HepG2 (cell line): ENCODE data around the gene TBC1D1. TPM values are rescaled to one million over a fixed set of nuclear protein-coding genes. Genes with fewer than 3 reads are reported as not detected.

ENCODE experiments used
- ATAC-seq: fragments of 200-7000 bp; cut with Tn5 transposase; 3 replicates; pipeline ENCODE4 v1.9.1; 2020; ENCODE audit warnings: mild to moderate bottlenecking, moderate library complexity
- BruUV-seq: library from RNA; stranded (reverse); fragments of 400-500 nt; replicated peaks from 2 replicates; lab custom pipeline; 2021; lab: Mats Ljungman, UMichigan
- CTCF ChIA-PET: fragments of 300-600 bp; formaldehyde crosslinking; extraction: SDS; loops from one replicate; lab custom pipeline; 2021; ENCODE audit warnings: low total read pairs, inconsistent platforms, low intra/inter-chr PET ratio; lab: Yijun Ruan, JAX
- POLR2A ChIA-PET: fragments of 350-600 bp; sonication (Branson Sonifier 250); formaldehyde crosslinking; loops from one replicate; lab custom pipeline; 2020; ENCODE audit warnings: antibody characterized with exemption, inconsistent platforms; lab: Yijun Ruan, JAX
- DNase-seq: peaks from one replicate; pipeline ENCODE4 v3.0.0-alpha.2; 2015; ENCODE audit warnings: low spot score
- FAIRE-seq: peaks from 3 replicates; lab custom pipeline; 2011; peaks lifted over from hg19 to GRCh38; lab: Jason Lieb, UNC
- H2AFZ ChIP-seq: one replicate; pipeline ENCODE4 v1.6.1; 2011; ENCODE audit warnings: low read length, inconsistent platforms
- H3K27ac ChIP-seq: fragments of 300-600 bp; 3 replicates; pipeline ENCODE4 v1.8.0; 2011; ENCODE audit warnings: mixed run types, mild to moderate bottlenecking, mixed read lengths, low read length, inconsistent platforms; ENCODE audit not compliant: insufficient read depth; ENCODE audit errors: extremely low read length
- H3K27me3 ChIP-seq, 2 experiments: fragments of 200-600 bp in 1 of 2; 2 replicates in 1 of 2; 3 replicates in 1 of 2; pipeline versions ENCODE4 v1.6.0 to v1.8.0; 2011; ENCODE audit warnings: low read length in 2 of 2, mild to moderate bottlenecking in 2 of 2, moderate library complexity in 2 of 2, inconsistent platforms in 1 of 2; ENCODE audit not compliant: insufficient read depth in 2 of 2, control insufficient read depth in 1 of 2
- H3K36me3 ChIP-seq, 2 experiments: fragments of 200-600 bp in 1 of 2; replicated peaks in 1 of 2; 2 replicates in 1 of 2; 3 replicates in 1 of 2; pipeline versions ENCODE4 v1.5.1 to v1.8.0; 2011; ENCODE audit warnings: low read length in 2 of 2, inconsistent platforms in 1 of 2; ENCODE audit not compliant: insufficient read depth in 2 of 2, control insufficient read depth in 1 of 2
- H3K4me1 ChIP-seq: 2 replicates; pipeline ENCODE4 v1.5.1; 2012; ENCODE audit warnings: low read length, inconsistent platforms; ENCODE audit not compliant: insufficient read depth
- H3K4me2 ChIP-seq: 2 replicates; pipeline ENCODE4 v1.6.0; 2011; ENCODE audit warnings: low read depth, low read length, inconsistent platforms
- H3K4me3 ChIP-seq, 3 experiments: fragments of 200-600 bp in 1 of 3; sonication (generic), shearing (Covaris generic) in 1 of 3; replicated peaks in 1 of 3; 2 replicates each; pipeline ENCODE4 v1.5.1; 2011 to 2016; ENCODE audit warnings: low read length in 3 of 3, inconsistent platforms in 2 of 3, low read depth in 2 of 3, mild to moderate bottlenecking in 2 of 3, control low read depth in 1 of 3, mixed read lengths in 1 of 3; ENCODE audit not compliant: insufficient read depth in 1 of 3
- H3K79me2 ChIP-seq: one replicate; pipeline ENCODE4 v1.6.1; 2011; ENCODE audit warnings: low read length, inconsistent platforms; ENCODE audit not compliant: insufficient read depth
- H3K9ac ChIP-seq: 2 replicates; pipeline ENCODE4 v1.6.0; 2011; ENCODE audit warnings: mild to moderate bottlenecking, low read depth, low read length, inconsistent platforms; ENCODE audit not compliant: insufficient read depth
- H3K9me3 ChIP-seq: 2 replicates; pipeline ENCODE4 v1.5.1; 2012; ENCODE audit warnings: mild to moderate bottlenecking, low read length
- H4K20me1 ChIP-seq: 2 replicates; pipeline ENCODE4 v1.6.0; 2011; ENCODE audit warnings: inconsistent platforms, mild to moderate bottlenecking, low read length, moderate library complexity; ENCODE audit not compliant: insufficient read depth
- CHCHD3 ChIP-seq: sonication (generic); formaldehyde crosslinking; IDR thresholded peaks from 2 replicates; pipeline ENCODE4 v1.8.0; 2022; ENCODE audit warnings: mild to moderate bottlenecking, missing genetic modification reagents, moderate library complexity
- SKI ChIP-seq: fragments of 450-650 bp; IDR thresholded peaks from one replicate; pipeline ENCODE4 v1.6.1; 2018; ENCODE audit warnings: mild to moderate bottlenecking; ENCODE audit not compliant: partially characterized antibody
- SMC3 ChIP-seq: IDR thresholded peaks from 2 replicates; pipeline ENCODE4 v1.6.1; 2011; ENCODE audit warnings: low read length, improper control_type of control experiment
- SRSF1 ChIP-seq: fragments of 200-400 bp; formaldehyde crosslinking; optimal IDR thresholded peaks from 2 replicates; pipeline ENCODE3; 2017; ENCODE audit warnings: mild to moderate bottlenecking, low read depth, low read length, moderate library complexity
- SYNCRIP ChIP-seq: fragments of 200-400 bp; formaldehyde crosslinking; IDR thresholded peaks from 2 replicates; pipeline ENCODE4 v1.6.1; 2018; ENCODE audit warnings: mild to moderate bottlenecking, low read depth, low read length; ENCODE audit not compliant: insufficient read depth
- TCF12 ChIP-seq, 2 experiments: fragments of 450-650 bp in 1 of 2; sonication (generic) in 1 of 2; formaldehyde crosslinking in 1 of 2; IDR thresholded peaks; 2 replicates each; pipeline versions ENCODE4 v1.6.1 to v1.8.0; 2017 to 2022; ENCODE audit warnings: antibody characterized with exemption in 1 of 2, mild to moderate bottlenecking in 1 of 2, missing genetic modification reagents in 1 of 2, moderate library complexity in 1 of 2
- TCF7L2 ChIP-seq: IDR thresholded peaks from 2 replicates; pipeline ENCODE4 v1.6.1; 2011; ENCODE audit warnings: mild to moderate bottlenecking, low read depth, low read length, moderate library complexity
- ZFP36L2 ChIP-seq: sonication (generic); formaldehyde crosslinking; IDR thresholded peaks from 2 replicates; pipeline ENCODE4 v1.4.0; 2020; ENCODE audit warnings: missing genetic modification reagents
- ZNF160 ChIP-seq: sonication (generic); formaldehyde crosslinking; IDR thresholded peaks from 2 replicates; pipeline ENCODE4 v1.8.0; 2022; ENCODE audit warnings: mild to moderate bottlenecking, inconsistent platforms, missing genetic modification reagents
- ZNF33A ChIP-seq: sonication (generic); formaldehyde crosslinking; IDR thresholded peaks from 2 replicates; pipeline ENCODE4 v1.5.1; 2020; ENCODE audit warnings: missing genetic modification reagents, mild to moderate bottlenecking, moderate library complexity, borderline replicate concordance
- WGBS: methylation state at CpG from one replicate; pipeline ENCODE4 v1.1.6; 2017; ENCODE audit warnings: low lambda C conversion rate; 5-methylcytosine and 5-hydroxymethylcytosine counted together
- in situ Hi-C: cut with HindIII; loops from 2 replicates; pipeline ENCODE4 v1.10.0; 2017; ENCODE audit warnings: low pct_unique_long_range_greater_than_20kb; ENCODE audit not compliant: extremely low pct_ligation_motif_present
- intact Hi-C: fragments of 100-400 bp; cut with micrococcal nuclease; formaldehyde crosslinking; loops from one replicate; pipeline ENCODE4 v1.10.0; 2022; ENCODE audit not compliant: unreplicated experiment
- polyA plus RNA-seq, 8 experiments: library from polyadenylated mRNA; depleted of rRNA in 3 of 8; stranded (reverse) in 7 of 8; unstranded in 1 of 8; fragments of >200 nt; fragmentation: Illumina TruSeq in 4 of 8; extraction: Trizol in 4 of 8; gene quantifications; 2 replicates each; pipeline versions ENCODE4 v1.2.1 to v1.2.3, GENCODE V29; 2011 to 2016; ENCODE audit warnings: low read depth in 4 of 8, missing spikeins in 1 of 8, mixed read lengths in 1 of 8; ENCODE audit not compliant: insufficient read depth in 1 of 8
- total RNA-seq, 5 experiments: library from RNA; depleted of rRNA; stranded (reverse); fragments of >200 nt; fragmentation: Illumina TruSeq; extraction: Trizol; gene quantifications; 2 replicates each; pipeline ENCODE4 v1.2.3, GENCODE V29; 2016; ENCODE audit warnings: low read depth in 1 of 5
- TF ChIP-seq, protein P1 (sequence below): sonication (generic); formaldehyde crosslinking; IDR thresholded peaks from 2 replicates; pipeline ENCODE4 v1.9.0; 2021; ENCODE audit warnings: missing genetic modification reagents, mild to moderate bottlenecking, borderline replicate concordance
- TF ChIP-seq, protein P2 (sequence below): IDR thresholded peaks from 2 replicates; pipeline ENCODE4 v1.6.1; 2016; ENCODE audit warnings: control low read depth

Gene TBC1D1
- total and polyA plus RNA-seq, 2 of the 13 experiments (the other 11 are each of a cell fraction or from before 2014, with no cell fraction given), result 37.3 to 62.8 TPM

GRCh38 chr4:37924946-37925345 lies 34.1 kb downstream of the TBC1D1 start (continued):
- TF ChIP-seq TCF12 (IDR thresholded peaks at IDR 0.05), result no peak
- no peak for TF ChIP-seq TCF12 (CRISPR knock-in tag; IDR thresholded peaks at IDR 0.05)
- no peak for TF ChIP-seq SYNCRIP
- TF ChIP-seq SKI, result no peak
- TF ChIP-seq, protein P1, sequence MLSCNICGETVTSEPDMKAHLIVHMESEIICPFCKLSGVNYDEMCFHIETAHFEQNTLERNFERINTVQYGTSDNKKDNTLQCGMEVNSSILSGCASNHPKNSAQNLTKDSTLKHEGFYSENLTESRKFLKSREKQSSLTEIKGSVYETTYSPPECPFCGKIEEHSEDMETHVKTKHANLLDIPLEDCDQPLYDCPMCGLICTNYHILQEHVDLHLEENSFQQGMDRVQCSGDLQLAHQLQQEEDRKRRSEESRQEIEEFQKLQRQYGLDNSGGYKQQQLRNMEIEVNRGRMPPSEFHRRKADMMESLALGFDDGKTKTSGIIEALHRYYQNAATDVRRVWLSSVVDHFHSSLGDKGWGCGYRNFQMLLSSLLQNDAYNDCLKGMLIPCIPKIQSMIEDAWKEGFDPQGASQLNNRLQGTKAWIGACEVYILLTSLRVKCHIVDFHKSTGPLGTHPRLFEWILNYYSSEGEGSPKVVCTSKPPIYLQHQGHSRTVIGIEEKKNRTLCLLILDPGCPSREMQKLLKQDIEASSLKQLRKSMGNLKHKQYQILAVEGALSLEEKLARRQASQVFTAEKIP, result no peak
- no peak for TF ChIP-seq ZNF33A (CRISPR knock-in tag)

GRCh38 chr4:37927434-37927833 lies 36.5 kb downstream of the TBC1D1 start:
- in situ Hi-C loops, result no loop called here

More at GRCh38 chr4:37927434-37927833, 36.5 kb downstream of the TBC1D1 start:
- Histone ChIP-seq H3K9me3 (no peaks in the 10 kb centered on the region), H4K20me1 (no peaks in the 10 kb centered on the region), H3K36me3 (no peaks in the 10 kb centered on the region), H3K27ac (no peak overlapping the region), H3K9ac (no peak overlapping the region), H3K4me3 (no peak overlapping the region), H3K27me3 (peaks cover 0 to 12% of the 10 kb centered on the region in 2 experiments; a peak in 2 of 5 replicates), H3K4me2 (no peak overlapping the region), H3K4me1 (no peaks in the 10 kb centered on the region), H2AFZ (no peak overlapping the region), H3K79me2 (no peaks in the 10 kb centered on the region)
- TF ChIP-seq SRSF1 (no peak), TCF7L2 (no peak), ZFP36L2 (no peak), CHCHD3 (CRISPR knock-in tag) (no peak), SMC3 (no peak), ZNF160 (CRISPR knock-in tag) (no peak)
- TF ChIP-seq, protein P2, sequence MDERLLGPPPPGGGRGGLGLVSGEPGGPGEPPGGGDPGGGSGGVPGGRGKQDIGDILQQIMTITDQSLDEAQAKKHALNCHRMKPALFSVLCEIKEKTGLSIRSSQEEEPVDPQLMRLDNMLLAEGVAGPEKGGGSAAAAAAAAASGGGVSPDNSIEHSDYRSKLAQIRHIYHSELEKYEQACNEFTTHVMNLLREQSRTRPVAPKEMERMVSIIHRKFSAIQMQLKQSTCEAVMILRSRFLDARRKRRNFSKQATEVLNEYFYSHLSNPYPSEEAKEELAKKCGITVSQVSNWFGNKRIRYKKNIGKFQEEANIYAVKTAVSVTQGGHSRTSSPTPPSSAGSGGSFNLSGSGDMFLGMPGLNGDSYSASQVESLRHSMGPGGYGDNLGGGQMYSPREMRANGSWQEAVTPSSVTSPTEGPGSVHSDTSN (CRISPR knock-in tag), result no peak
- BruUV-seq, result no TSS peak
- no peak for FAIRE-seq
- intact Hi-C loops, result no loop called here
- 45% methylated on average over 4 of the region's 4 CpGs for WGBS
- POLR2A ChIA-PET, result no interaction called here
- CTCF ChIA-PET, result no interaction called here
- DNase-seq, result no peak
- no peak for ATAC-seq
